Renal pelvis (tissue), 12 donors: Measurements from ENCODE around the gene MOB2. TPM values are rescaled to one million over a fixed set of nuclear protein-coding genes. Genes with fewer than 3 reads are reported as not detected.

Source experiments
- DNase-seq: peaks from one replicate; pipeline ENCODE4 v3.0.0-alpha.2; 2013
- long read RNA-seq, 16 experiments: transcript quantifications; one replicate each; lab custom pipeline, GENCODE V29; 2026
- polyA plus RNA-seq, 3 donors: library from polyadenylated mRNA; unstranded; fragments of 120-200 nt; gene quantifications; one replicate each; pipeline ENCODE4 v1.2.1, GENCODE V29; 2013; ENCODE audit not compliant: insufficient read length in 3 of 3

Gene MOB2, protein sequence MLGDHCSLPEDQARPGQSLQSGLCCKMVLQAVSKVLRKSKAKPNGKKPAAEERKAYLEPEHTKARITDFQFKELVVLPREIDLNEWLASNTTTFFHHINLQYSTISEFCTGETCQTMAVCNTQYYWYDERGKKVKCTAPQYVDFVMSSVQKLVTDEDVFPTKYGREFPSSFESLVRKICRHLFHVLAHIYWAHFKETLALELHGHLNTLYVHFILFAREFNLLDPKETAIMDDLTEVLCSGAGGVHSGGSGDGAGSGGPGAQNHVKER
- polyA plus RNA-seq, result 10 to 100 TPM; 33.0 to 34.8 (median 33.0) TPM
- long read RNA-seq, donor 1, partial matches to known transcripts, result 7 of 7 reads
- long read RNA-seq, donor 1, other reads (novel, unspliced or antisense), result 0 of 7 reads
- long read RNA-seq, donor 2, partial matches to known transcripts, result 14 of 16 reads
- long read RNA-seq, donor 2, other reads (novel, unspliced or antisense), result 0 of 16 reads
- long read RNA-seq, donor 3, partial matches to known transcripts, result 5 of 6 reads
- long read RNA-seq, donor 3, other reads (novel, unspliced or antisense), result 0 of 6 reads
- long read RNA-seq, donor 4, partial matches to known transcripts, result 13 of 20 reads
- long read RNA-seq, donor 4, other reads (novel, unspliced or antisense), result 5 of 20 reads
- long read RNA-seq, donor 5, partial matches to known transcripts, result 6 of 6 reads
- long read RNA-seq, donor 5, other reads (novel, unspliced or antisense), result 0 of 6 reads
- long read RNA-seq, donor 6, partial matches to known transcripts, result 0 of 1 reads
- long read RNA-seq, donor 6, other reads (novel, unspliced or antisense), result 0 of 1 reads
- long read RNA-seq, donor 7, partial matches to known transcripts, result 6 of 6 reads
- long read RNA-seq, donor 7, other reads (novel, unspliced or antisense), result 0 of 6 reads
- long read RNA-seq, donor 8, result 0 reads
- long read RNA-seq, donor 9, partial matches to known transcripts, result 15 of 17 reads
- long read RNA-seq, donor 9, other reads (novel, unspliced or antisense), result 0 of 17 reads
- long read RNA-seq, donor 10, partial matches to known transcripts, result 6 of 8 reads
- long read RNA-seq, donor 10, other reads (novel, unspliced or antisense), result 0 of 8 reads
- long read RNA-seq, donor 11, partial matches to known transcripts, result 9 of 9 reads
- long read RNA-seq, donor 11, other reads (novel, unspliced or antisense), result 0 of 9 reads
- long read RNA-seq, donor 12, partial matches to known transcripts, result 17 of 18 reads
- long read RNA-seq, donor 12, other reads (novel, unspliced or antisense), result 0 of 18 reads
- long read RNA-seq, donor 13, partial matches to known transcripts, result 0 of 3 reads
- long read RNA-seq, donor 13, other reads (novel, unspliced or antisense), result 0 of 3 reads
- long read RNA-seq, donor 14, result 0 reads
- long read RNA-seq, donor 15, partial matches to known transcripts, result 13 of 13 reads
- long read RNA-seq, donor 15, other reads (novel, unspliced or antisense), result 0 of 13 reads
- long read RNA-seq, donor 16, partial matches to known transcripts, result 10 of 16 reads
- long read RNA-seq, donor 16, other reads (novel, unspliced or antisense), result 5 of 16 reads

DNA sequence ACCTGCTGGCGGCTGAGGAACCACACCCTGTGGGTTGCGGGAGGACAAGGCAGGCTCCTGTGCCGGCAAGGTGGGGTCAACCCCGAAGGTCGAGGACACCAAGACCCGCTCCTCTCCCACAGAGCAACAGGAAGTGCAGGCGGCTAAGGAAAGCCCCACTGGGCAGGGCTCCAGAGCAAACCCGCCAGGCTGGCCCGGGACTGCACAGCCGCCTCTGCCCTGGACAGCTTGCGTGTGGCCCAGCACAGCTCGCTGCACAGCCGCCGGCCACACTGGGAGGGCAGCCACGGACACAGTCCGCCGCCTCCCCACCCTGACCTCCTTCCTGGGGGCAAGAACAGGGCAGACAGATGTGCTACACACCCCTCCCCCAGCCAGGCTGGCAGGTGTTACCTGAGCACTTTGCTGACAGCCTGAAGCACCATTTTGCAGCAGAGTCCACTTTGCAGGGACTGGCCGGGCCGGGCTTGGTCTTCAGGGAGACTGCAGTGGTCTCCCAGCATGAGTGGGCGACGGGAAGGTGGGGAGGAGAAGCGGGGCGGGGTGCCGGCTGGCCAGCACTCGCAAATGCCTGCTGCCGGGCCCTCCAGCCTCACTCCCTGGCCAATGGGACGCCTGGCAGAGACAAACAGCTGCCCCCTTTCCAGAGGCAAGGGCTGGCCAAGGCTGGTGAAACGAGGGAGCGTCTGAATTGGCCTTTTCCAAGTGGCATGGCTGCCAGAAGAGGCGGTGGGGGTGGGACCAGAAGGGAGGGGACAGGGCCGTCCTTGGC, at the start of gene MOB2:
Gene MOB2, minus strand, starts transcription at position 726 of the 772 bp plus-strand sequence. Its CDS starts 223 bp downstream, at position 503.
- DNase-seq, result no peak

DNA sequence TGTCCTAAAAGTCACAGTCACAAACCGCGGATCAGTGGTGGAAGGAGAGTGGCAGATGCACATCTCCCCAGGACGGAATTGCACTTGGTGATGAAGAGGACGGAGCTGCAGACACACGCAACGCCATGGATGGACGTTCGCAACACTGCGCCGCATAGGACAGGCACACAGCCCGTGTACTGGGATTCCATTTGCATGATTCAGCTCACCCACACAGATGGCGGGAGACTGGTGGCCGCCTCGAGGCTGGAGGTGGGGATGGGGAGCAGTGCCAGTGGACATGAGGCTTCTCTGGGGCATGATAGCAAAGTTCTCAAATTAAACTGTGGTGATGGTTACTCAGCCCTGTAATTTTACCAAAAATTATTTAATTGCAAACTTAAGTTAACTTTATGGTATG, 48.1 kb upstream of the MOB2 start:
- DNase-seq, result no peak

DNA sequence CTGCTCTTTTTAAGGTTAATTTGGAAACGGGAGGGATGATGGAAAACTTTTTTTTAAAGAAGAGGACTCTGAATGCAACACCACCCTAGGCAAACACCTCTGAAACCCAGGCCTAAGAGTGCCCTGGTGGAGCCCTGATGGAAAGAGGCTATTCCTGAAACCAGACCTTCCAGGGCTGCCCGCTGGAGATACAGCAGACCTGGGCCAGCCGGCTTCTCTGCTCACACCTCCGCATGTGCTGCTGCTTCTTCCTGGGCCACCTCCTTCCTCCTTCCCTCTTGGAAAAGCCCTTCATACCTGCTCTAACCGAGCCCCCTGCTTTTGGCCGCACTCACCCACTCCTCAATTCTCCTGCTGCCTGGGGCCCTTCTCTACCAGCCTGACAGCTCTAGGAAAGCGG, 47.6 kb upstream of the MOB2 start:
- no peak for DNase-seq

DNA sequence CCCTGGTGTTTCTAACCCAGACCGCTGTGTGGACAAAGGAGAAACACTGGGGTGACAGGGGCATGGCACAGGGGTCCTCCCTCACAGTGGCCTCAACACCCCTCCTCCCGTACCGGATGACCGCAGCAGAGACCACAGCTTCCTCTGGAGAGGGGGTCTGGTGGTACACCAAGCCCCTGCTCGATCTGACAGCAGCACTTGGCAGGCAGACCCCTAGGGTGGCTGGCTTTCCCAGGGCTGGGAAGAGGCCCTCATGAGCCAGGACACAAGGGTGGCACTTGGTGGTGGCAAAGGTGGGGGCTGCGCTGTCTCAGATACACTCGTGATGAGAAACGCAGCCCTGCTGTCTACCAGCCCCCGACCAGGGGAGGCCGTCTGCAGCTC, 46.8 kb upstream of the MOB2 start:
- no peak for DNase-seq

DNA sequence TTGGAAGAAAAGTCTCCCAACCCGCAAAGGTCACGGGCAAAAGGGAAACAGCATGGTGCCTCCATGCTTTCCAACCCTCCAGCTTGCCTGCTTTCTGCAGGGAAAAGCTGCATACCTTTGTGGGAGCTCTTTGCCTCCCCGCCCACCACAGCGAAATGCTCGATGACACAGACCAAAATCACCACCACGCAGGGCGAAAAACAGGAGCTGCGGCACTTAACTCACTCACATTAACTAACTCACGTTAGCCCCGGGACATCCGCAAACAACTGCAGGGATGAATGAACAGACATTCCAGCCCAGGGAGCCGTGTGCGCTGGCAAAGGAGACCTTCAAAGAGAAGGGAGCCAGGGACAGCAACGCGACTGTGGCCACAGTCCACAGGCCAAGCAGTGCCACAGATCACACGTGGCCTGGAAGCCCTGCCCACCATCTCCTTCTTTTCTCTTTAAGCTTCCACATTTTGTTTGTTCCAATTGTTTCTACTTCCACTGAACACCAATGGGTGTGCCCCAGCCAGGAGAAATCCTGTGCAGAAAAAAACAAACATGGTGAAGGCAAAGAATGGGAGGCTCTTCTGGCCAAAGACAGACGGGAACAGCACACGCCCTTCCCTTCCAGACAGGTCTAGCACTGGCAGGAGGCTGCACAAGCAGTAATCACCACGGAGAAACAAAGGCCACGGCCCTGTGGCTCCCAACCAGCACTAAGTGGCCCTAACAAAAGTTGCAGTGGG, 46.2 kb upstream of the MOB2 start:
- DNase-seq, result peak; percentile 44

DNA sequence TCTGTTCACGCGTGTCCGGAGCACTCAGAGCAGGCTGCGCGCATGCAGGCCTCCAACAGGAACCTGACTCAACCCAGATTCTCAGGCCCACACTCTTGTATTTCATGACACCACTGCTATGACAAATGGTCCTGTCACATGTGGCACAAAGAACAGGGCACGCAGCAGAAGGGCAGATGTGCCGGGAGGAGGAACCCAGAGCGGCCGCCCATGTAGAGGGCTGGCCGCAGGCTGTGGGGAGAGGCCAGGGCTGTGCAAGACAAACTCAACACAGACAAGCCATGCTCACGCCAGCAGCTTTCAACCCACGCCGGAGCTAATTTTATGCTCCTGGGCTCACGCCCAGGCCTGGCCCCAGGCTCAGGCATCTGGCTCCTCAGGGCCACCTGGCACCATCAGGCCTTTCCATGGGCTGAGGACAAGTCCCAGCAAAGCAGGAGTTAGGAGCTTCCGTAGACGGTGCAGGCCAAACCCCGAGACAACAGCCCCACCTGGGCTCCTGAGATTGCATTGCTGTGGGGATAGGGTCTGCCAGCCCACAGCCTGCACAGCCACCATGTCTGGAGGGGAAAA, 45.5 kb upstream of the MOB2 start:
- DNase-seq, result no peak

DNA sequence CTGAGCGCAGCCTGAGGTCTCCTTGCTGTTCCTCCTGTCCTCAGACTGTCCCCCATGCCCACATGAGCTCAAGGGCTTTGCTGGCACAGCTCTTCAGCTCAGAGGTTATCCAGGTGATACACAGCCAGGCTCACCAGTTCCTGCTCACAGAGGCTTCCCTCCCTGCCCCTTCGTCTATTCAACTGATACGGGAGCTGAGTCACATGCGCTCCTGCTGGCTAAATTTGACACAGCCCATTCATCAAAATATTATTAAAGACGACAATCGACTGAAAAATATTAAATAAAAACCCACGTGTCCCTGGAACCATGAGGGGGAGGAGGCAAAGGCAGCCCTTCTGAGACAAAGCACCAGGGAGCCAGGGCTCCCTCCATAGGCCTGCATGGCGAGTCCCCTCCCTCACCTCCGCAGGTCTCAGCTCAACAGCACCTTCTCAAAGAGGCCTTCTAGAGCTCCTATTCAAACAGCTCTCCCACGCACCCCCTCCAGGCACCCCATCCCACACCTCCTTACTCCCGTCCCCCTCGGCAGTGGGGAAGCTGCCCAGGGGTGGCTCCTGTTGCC, 45.0 kb upstream of the MOB2 start:
- DNase-seq, result no peak

DNA sequence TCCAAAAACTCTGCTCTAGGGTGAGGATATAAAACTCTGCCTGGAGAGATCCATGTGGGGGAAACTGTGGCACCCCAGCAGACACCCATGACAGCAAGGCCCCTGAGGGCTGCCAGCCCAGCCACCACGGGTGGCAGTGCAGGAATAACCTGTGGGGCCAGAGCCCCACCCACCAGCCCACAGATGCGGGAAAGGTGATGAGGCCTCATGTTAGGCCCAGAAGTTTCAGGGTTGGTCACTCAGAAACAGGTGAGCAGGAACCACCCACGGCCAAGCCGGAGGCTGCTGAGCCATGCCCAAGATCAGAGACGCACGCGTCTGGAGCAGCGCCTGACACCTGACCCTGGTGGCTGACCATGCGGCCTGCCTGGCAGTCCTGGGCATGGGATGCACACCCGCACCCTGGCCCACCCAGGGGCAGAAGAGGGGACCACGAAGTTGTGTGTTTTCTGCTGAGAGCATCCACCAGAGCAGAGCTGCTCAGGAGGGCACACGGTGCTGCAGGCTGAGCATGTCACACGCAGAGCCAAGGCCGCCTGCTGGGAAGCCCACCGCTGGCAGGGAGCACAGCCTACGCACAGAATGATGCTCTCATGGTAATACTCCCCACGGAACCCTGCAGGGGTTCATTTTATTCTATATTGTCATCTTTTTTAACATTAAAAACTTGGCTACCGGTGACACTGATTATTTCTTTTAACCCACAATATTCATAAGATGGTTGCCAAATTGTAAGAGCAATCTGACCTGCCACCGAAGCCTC, 44.3 kb upstream of the MOB2 start:
- no peak for DNase-seq

DNA sequence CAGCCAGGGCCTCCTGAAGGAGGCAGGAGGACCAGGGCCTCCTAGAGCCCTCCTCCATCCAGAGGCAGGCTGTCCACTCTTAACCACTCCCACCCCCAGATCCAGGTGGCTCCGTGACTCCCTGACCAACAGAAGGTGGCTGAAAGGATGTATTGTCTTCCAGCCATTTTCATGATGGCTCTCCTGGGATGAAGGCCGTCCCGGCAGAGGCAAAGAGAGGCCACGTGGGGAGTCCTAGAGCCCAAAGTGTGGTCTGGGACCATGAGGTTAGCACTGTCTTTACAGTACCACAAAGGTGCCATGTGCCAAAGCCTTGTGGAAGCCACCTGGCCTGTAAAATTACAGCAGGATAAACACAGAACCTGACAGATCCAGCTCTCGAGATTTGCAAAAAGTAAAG, 43.2 kb upstream of the MOB2 start:
- DNase-seq, result no peak

DNA sequence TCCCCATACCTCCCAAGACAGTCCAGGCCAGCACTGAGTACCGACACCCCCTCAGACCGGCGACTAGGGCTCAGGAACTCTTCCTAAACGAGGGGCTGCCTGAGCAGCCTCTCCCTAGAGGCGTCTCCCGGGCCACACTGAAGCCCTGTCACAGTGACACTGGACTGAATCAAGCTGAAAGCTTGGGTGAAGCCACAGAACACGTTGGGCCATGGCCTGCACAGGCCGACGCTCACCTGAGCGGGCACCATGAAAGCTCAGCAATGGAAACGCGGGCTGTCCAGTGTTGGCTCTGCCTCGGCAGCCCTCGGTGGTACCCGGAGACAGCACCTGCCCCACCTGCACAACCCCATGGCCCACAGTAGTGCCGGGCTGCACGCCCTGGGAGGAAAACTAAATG, 42.7 kb upstream of the MOB2 start:
- no peak for DNase-seq

DNA sequence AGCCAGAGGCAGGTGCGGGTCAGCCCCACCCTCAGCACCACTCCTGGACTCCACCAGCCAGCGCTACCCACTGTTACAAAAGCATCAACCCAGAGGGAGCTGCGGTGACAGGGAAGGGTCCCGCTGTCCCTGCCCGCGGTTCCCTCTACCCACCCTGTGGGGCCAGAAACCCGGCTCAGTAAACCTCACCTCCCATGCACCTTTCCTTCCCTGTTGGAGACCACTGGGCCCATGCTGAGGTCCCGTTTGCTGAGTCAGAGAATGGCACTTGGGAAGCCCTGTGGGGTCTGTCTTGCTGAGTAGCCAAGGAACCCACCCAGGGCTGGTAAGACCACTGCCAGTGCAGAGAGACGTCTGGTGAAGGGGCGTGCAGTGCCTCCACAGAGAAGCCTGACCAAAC, 42.1 kb upstream of the MOB2 start:
- DNase-seq, result no peak

DNA sequence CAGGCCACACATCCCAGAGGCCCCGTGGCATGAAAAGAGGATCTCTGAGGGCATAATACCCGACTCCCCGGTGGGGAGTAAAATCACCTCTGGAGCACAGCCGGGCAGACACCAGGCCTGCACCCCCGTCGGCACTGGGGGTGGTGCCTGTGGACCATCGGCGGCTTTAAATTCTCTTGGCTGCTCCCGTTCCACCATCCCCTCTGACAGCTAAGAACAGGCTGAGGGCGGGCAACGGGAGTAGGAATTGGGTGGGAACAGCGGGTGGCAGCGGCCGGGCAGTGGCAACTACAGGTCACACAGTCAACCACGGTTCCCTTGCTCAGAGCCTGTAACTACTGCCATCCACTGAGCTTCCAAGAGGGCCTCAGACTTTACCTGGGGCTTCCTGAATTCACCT, 40.2 kb upstream of the MOB2 start:
- no peak for DNase-seq

DNA sequence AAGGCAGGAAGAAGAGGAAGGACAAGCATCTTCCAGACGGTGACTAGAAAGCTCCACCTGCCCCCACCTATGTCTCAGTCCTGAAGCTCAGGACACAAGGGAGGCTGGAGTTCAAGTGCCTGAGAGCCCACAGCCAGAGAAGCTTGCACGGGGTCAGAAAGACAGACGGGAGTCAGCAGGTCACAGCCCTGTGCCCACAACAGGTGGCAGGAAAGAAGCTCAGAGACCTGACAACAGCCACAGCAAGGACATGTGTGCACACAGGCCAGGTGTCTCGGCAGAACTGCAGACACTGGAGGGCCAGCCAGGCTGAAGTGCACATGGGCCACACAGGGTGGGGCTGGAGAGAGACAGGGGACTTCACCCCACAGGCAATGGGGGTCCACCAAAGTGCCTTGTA, 37.2 kb upstream of the MOB2 start:
- no peak for DNase-seq

DNA sequence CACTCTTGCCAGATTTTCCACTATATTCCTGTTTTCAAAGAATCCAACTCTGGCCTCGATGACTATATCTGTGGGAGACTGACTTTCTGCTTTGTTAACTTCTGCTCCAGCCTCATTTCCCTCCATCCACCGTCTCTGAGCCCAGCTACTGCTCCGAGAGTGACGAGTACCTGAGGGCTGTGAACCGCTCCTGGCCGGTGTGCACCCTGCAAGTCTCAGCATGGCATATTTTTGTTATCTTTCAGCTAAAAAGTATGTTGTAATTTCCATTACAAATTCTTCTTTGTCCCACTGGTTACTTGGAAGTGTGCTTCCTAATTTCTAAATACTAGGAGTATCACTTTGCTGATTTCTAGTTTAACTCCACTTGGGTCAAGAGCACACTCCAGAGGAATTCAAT, 36.5 kb upstream of the MOB2 start:
- DNase-seq, result no peak

DNA sequence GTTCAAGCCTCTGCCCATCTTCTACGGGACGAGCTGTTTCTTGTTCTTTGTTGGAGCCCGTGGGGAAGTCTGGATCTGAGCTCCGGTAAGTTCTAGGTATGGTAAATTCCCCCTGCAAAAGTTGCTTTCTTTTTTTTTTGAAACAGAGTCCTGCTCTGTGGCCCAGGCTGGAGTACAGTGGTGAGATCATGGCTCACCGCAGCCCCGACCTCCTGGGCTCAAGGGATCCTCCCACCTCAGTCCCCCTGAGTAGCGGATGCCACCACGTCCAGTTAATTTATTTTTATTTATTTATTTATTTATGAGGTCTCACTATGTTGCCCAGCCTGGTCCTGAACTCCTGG, 35.5 kb upstream of the MOB2 start:
- no peak for DNase-seq

DNA sequence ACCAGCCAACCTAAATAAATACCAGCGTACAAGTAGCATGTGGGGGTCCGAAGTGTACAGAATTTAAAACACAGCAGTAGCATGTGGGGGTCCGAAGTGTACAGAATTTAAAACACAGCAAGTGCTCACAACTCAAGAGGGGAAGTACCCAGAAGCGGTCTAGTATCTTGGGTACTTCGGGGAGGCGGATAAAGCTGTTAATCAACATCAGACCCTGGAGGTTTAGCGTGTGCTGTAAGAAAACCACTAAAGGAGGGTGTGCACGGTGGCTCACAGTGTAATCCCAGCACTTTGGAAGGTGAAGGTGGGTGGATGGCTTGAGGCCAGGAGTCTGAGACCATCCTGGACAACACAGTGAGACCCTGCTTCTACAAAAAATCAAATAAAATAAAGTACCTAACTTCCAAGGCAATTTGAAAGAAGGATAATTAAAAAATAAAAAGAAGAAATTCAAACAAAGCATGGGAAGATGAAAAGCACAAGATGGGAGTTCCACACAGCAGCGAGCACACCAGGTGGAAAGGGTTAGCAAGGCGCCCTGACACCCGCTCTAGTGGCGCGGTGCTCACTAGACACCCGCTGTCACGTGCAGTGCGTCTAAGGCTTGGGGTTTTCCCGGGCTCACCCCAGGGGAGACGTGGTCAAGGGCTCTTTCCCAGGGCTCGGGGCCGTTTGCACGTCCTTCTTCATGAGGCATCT, 35.0 kb upstream of the MOB2 start:
- no peak for DNase-seq

DNA sequence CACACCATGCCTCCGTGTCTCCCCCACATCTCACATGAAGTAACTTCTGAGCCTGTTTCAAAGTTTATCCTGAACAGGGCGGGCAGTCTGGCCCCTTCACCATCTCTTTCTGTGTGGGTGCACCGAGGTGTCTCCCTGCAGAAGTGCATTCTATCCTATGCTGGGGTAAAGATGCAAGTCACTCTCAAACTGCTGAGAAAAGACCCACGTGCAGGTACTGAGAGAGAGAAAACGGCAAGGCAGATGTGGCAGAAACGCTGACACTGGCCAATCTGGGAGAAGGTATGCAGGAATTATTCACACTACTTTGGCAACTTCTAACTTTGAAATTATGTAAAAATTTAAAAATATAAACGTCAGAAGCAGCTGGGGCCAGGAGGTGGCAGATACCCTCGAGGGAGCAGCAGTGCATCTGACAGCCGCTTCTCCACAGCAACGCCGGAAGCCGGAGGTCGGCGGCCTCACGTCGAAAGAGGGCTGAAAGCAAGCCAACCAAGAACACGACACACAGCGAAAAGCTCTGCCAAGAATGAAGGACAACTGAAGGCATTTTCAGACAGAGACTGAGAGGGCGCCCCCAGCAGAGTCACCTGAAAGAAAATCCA, 34.2 kb upstream of the MOB2 start:
- DNase-seq, result no peak

DNA sequence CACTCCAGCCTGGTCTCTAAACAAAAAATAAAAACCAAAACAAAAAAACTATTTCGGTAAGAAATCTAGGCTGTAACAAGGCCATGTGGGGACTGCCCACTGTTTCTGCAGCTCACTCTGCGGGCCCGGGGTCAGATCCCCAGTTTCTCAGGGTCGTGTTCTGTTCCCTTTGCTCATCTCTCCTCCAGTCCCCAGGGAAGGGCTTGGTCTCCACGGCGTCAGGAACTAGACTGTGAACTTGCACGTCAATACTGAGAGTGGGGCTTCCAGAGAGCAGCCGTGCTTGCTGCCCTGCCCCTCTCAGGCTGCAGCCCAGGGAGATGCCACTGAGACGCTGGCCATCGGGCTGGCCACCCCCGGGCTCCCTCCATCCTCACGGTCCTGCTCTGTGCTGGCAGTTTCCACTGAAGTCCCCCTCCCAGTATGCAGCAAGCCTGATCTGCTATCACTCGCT, 33.7 kb upstream of the MOB2 start:
- DNase-seq, result no peak
